GM18873 (cell line): ENCODE measurements around the gene BTD.
"Not testable (repeated sequence)": the region's sequence is repeated elsewhere in the genome, so short reads cannot be mapped to it uniquely, and the experiment has no call there.

Experiments
- ATAC-seq: cut with Tn5 transposase; IDR thresholded peaks from one replicate; pipeline ENCODE4 v1.9.1; 2021; ENCODE audit warnings: mild to moderate bottlenecking, moderate library complexity, moderate number of reproducible peaks; ENCODE audit not compliant: unreplicated experiment, low FRiP score

The BTD gene

DNA sequence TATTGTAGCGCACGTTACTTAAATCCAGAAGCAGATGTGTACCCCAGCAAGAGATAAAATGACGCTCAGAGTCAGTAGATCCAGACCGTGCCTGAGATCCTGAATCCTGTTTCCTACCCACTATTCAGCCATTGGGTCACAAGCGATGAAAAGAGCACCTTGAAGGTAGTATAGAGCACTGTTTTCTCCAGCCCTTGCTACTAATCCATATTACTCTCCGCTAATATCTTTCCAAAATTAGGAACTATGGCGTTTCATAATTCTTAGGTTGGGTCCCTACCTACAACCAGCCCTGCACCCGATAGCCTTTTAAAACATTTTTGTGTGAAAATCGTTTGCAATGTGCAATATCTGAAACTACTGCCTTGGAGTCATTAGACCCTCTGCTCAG is 596 bp downstream of the BTD start:
- ATAC-seq, result peak; percentile 9

DNA sequence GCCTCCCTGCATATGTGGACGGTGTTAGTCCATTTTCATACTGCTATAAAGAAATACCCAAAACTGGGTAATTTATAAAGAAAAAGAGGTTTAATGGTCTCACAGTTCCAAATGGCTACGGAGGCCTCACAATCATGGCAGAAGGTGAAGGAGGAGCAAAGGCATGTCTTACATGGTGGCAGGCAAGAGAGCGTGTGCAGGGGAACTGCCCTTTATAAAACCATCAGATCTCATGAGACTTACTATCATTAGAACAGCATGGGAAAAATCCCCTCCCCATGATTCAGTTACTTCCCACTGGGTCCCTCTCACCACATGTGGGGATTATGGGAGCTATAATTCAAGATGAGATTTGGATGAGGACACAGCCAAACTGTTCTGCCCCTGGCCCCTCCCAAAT is 1.3 kb downstream of the BTD start:
- not testable (repeated sequence) for ATAC-seq

- ATAC-seq, result not testable (repeated sequence)
These were observed 3.0 kb downstream of the BTD start for GRCh38 chr3:15604584-15604983.

DNA sequence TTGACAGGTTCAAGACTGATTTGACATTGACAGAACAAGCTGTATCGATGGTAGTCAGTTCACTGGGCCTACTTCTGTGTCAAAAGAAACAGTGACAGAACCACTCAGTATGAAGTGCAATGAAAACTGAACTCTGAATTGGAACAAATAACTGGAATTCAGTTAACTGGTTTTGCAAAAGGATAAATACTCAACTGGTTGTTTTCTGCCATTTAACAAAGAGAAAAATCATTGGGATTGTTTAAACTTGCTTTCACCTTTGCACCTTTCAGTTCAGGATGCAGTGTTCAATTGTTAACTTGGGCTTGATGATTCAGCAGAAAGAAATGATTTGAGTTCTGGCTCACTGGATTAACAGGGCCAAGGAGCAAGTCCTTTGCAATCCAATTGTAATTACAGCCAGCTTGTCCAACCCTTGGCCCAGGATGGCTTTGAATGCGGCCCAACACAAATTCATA is 4.9 kb downstream of the BTD start:
- ATAC-seq, result no peak

- ATAC-seq, result no peak
These were observed 8.7 kb downstream of the BTD start for GRCh38 chr3:15610082-15610759.

- no peak for ATAC-seq
These were observed 9.5 kb downstream of the BTD start for GRCh38 chr3:15611018-15611417.

GRCh38 chr3:15612001-15612400 is 10.5 kb downstream of the BTD start:
- ATAC-seq, result no peak

GRCh38 chr3:15614958-15615357 is 13.4 kb downstream of the BTD start:
- ATAC-seq, result no peak

DNA sequence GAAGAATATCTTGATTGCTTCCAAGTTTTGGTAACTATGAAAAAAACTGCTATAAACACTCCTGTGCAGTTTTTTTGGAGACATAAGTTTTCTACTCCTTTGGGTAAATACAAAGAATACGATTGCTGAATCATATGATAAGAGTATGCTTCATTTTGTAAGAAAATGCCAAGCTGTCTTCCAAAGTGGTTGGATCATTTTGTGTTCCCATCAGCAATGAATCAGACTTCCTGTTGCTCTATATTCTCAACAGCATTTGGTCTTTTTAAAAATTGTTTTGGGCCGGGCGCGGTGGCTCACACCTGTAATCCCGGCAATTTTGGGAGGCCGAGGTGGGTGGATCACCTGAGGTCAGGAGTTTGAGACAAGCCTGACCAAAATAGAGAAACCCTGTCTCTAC is 14.5 kb downstream of the BTD start:
- no peak for ATAC-seq

DNA sequence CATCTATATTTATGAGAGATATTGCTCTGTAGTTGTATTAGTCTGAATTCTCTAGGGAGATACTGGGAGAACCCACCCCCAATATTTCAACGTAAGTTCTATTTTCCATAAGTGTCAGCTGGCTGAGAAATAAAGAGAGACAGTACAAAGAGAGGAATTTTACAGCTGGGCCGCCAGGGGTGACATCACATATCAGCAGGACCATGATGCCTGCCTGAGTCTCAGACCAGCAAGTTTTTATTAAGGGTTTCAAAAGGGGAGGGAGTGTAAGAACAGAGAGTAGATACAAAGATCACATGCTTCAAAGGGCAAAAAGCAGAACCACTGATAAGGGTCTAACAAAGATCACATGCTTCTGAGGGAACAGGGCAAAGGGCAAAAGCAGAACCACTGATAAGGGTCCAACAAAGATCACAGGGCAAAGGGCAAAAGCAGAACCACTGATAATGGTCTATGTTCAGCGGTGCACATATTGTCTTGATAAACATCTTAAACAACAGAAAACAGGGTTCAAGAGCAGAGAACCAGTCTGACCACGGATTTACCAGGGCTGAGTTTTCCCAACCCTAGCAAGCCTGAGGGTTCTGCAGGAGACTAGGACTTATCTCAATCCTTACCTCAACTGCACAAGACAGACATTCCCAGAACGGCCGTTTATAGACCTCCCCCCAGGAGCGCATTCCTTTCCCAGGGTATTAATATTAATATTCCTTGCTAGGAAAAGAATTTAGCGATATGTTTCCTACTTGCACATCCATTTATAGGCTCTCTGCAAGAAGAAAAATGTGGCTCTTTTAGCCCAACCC is 18.3 kb downstream of the BTD start:
- ATAC-seq, result not testable (repeated sequence)

DNA sequence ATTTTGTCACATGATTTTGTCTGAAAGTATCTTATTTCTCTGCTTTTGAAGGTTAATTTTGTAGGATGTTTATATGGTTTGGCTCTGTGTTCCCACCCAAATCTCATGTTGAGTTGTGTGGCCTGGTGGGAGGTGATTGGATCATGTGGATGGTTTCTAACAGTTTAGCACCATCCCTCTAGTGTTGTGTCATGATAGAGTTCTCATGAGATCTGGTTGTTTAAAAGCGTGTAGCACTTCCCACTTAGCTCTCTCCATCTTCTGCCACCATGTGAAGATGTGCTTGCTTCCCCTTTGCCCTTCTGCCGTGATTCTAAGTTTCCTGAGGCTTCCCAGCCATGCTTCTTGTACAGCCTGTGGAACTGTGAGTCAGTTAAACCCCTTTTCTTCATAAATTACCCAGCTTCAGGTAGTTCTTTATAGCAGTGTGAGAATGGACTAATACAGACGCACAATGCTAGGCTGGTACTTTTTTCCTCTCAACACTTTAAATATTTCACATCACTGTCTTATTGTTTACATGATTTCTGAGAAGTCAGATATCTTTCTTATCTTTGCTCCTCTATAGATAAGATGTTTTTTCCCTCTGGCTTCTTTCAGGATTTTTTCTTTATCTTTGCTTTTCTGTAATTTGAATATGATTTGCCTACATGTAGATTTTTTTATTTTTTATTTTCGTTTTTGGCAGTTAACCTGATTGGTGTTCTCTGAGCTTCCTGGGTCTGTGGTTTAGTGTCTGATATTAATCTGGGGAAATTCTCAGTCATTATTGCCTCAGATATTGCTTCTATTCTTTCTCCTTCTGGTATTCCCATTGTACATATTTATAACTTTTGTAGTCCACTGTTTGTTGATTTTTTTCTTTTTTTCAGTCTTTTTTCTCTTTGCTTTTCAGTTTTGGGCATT is 22.2 kb downstream of the BTD start:
- no peak for ATAC-seq

DNA sequence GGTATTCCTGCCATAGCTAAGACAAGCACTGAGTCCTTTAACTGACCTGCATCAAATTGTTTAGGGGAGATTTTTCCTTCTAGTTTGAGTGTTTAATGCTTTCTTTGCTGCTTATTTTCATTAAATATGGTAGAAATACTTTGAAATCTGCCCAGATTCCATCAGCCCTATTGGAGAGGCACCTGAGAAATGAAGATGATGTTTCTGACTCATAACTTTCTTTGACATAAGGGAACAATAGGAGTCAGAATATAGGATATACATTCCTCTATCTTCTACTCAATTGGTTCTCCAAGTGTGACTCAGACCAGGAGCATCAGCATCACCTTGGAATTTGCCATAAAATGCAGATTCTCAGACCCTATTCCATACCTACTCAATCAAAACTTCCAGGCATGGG is 27.4 kb downstream of the BTD start:
- no peak for ATAC-seq

DNA sequence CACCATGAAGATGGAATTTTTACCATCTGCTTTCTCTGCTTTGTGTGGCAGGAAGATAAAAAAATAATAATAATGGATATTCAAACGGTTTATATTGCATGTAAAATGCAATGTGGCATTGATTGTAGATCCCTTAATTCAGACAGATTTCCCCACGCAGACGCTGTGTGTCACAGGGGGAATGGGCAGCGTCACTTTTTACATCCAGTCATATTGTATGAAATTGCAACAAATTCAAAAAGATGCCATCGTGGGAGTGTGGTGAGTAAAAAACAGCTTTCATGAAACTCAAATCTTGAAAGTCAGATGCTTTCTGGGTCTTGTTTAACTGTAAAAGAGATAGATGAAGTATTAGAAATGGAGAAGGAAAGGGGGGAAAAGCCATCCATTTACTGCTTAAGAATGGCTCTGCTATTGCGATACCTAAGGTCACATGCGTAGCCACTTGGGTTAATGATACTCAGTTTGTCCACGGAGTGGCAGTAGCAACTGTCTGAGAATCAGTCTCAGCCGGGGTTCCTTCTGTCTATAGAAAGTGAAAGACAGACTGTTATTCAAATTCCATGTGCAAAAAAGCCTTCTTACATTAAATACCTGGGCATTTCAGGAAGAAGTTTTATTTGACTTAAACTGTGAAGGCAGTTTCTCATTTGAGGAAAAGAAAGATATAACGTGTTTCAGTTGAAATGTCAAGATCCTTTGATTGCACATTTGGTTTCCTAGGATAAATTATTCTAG is 28.5 kb downstream of the BTD start:
- peak; percentile 91 for ATAC-seq

DNA sequence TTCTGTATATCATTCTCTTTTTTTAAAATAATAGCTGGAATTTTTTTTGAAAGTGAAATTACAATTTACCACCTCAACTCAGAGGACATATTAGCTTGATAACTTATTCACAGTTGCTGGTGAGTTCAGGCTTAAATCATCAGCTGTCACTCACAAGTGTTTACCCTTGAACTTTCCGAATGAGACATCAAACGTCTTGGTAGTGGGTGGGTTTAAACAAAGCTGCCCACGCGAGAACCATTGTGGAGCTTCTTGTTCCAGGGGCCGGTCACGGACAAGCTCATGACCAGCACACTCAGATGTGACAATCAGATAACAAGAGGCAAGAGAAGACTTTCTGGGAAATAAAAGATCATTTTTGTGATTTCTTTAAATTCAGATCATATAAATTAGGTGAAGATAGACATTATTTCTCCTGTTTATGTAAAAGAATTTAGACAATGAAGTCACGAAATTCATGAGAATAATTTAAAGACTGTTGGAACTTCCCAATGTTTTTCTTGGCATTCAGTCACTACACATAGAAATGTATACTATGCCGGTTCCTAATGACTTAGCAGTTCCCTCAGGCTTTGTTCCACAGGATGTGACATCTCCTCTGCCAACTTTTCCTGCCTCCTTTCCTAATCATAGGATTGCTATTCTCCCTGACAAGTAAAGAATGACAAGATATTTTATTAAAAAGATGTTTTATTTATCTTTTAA is 29.3 kb downstream of the BTD start:
- ATAC-seq, result no peak

- ATAC-seq, result no peak
These were observed 30.1 kb downstream of the BTD start for GRCh38 chr3:15631426-15632211.

GRCh38 chr3:15632212-15632580 is 30.7 kb downstream of the BTD start:
- ATAC-seq, result no peak

DNA sequence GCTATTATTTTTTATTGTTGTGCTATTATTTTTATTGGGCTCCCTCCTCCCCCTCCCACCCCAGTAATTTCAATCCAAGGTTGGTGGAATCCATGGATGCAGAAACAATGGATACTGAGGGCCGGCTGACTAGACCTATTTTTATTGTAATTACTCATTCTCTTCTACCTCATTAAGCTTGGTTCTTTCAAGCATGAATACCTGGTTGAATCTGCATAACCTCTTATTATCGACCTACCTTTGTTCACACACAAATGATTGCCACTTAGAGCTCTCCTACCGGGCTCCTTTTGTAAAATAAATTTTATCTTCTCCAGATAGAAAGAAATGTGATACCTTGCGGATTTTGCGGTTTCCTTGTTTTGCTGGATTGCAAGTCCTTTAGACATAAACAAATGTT is 31.6 kb downstream of the BTD start:
- ATAC-seq, result no peak

DNA sequence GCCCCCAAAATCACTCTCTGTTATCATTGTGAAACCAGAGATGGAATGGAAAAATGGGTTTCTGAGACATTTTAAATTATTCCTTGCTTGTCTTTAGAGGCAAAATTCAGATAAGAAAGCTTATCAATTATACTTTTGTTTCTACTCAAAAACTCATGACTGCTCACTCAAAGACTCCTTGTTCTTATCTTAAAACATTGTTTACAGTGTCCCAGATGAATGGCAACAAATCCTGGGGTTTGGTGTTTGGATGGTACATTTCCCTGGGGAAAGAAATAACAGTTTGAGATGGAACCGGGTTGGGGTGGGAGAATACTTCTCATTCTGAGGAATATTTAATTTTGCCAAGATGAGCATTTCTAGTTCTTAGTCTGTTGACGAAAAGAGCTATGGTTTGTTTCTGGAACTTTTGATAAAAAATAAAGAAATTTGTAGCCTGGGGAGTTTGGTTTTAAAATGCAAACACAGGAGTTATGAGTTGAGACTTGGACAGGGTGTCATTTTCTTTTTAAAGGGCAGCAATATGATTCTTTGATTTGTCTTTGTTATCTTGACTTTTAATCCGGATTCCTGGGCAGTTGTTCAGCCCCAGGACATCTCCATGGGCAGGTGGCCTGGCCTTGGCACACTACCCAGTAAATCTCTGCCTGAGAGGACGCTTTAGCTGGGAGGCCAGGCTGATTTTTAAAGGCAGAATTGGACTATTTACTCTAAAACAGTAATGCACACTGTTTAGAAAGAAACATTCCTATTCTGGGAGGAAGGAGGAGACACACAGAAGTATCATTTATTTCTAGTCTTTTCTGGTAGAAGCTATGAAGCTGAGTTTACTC is 32.4 kb downstream of the BTD start:
- no peak for ATAC-seq
